Stimulated activated memory B cell treated with anti-CD40 and anti-IgM and Interleukin-4, amounts not matched to agents 10 μg/mL and 1 μg/mL and 100 μg/mL, for 72 hours (primary cell): ENCODE measurements around the gene RASSF8.

Experiments used
- ATAC-seq: fragments of 150-1000 bp; cut with Tn5 transposase; 2 replicates; pipeline ENCODE4 v1.10.0; 2021
- H3K27ac Mint-ChIP-seq: one replicate; pipeline ENCODE4 v1.8.0; 2022; ENCODE audit warnings: mild to moderate bottlenecking, mixed read lengths
- H3K27me3 Mint-ChIP-seq: one replicate; pipeline ENCODE4 v1.8.0; 2022; ENCODE audit warnings: mixed read lengths
- H3K36me3 Mint-ChIP-seq: one replicate; pipeline ENCODE4 v1.8.0; 2022; ENCODE audit warnings: mixed read lengths
- H3K4me1 Mint-ChIP-seq: one replicate; pipeline ENCODE4 v1.8.0; 2022; ENCODE audit warnings: mixed read lengths
- H3K4me3 Mint-ChIP-seq: one replicate; pipeline ENCODE4 v1.8.0; 2022; ENCODE audit warnings: mild to moderate bottlenecking, moderate library complexity, mixed read lengths
- H3K9me3 Mint-ChIP-seq: one replicate; pipeline ENCODE4 v1.8.0; 2022; ENCODE audit warnings: mixed read lengths

Gene RASSF8

DNA sequence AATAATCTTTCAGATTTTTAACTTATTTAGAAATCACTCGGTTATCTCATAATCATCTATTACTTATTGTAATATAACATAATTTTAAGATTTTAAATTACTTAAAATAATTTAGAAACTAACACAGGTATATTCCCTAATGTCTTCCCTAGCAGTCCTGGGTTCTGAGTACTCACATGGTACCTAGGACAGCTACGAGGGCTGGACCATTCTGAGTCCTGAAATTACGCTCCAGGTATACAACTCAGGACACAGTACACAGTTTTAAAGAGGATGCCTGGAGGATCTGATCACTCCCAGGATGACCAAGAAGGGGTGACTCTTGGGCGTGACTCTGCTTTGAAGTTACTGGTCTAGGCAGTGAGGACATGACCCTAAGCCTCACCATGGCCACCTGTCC lies 9.1 kb upstream of the RASSF8 start:
- H3K27ac Mint-ChIP-seq: no peak overlapping the region
- H3K27me3 Mint-ChIP-seq: no peaks in the 10 kb centered on the region
- no peak for ATAC-seq
- no peaks in the 10 kb centered on the region for H3K9me3 Mint-ChIP-seq
- H3K36me3 Mint-ChIP-seq: no peaks in the 10 kb centered on the region
- H3K4me1 Mint-ChIP-seq: no peaks in the 10 kb centered on the region
- H3K4me3 Mint-ChIP-seq: no peak overlapping the region

DNA sequence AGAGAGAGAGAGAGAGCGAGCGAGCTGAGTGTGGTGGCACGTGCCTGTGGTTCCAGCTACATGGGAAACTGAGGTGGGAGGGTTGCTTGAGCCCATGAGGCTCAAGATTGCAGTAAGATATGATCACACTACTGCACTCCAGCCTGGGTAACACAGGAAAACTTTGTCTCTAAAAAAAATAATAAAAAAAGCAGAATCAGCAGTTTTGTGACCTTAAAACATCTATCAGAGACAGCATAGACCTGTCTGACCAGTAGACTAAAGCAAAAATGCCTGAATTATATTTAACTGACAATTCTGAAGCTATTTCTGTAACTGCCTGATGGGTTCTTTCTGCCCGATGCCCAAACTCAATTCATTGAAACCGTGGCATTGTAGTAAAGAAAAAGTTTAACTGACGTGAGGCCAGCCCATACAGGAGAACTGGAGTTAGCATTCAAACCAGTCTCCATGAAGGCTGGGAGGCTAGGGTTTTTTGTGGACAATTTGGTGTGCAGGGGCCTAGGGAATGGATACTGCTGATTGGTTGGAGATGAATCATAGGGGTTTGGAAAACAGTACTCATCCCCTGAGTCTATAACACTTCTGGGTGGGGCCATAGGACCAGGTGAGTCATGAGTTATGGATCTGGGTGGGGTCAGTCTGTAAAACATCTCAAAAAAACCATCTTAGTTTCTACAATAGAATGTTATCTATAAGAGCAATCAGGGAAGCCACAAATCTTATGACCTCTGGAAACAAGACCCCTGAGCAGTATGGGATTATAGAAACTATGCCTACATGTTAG lies 8.0 kb upstream of the RASSF8 start:
- Mint-ChIP-seq H3K36me3 (no peaks in the 10 kb centered on the region), H3K9me3 (no peaks in the 10 kb centered on the region), H3K4me1 (no peaks in the 10 kb centered on the region), H3K27ac (no peak overlapping the region), H3K4me3 (no peak overlapping the region), H3K27me3 (no peaks in the 10 kb centered on the region)
- no peak for ATAC-seq

DNA sequence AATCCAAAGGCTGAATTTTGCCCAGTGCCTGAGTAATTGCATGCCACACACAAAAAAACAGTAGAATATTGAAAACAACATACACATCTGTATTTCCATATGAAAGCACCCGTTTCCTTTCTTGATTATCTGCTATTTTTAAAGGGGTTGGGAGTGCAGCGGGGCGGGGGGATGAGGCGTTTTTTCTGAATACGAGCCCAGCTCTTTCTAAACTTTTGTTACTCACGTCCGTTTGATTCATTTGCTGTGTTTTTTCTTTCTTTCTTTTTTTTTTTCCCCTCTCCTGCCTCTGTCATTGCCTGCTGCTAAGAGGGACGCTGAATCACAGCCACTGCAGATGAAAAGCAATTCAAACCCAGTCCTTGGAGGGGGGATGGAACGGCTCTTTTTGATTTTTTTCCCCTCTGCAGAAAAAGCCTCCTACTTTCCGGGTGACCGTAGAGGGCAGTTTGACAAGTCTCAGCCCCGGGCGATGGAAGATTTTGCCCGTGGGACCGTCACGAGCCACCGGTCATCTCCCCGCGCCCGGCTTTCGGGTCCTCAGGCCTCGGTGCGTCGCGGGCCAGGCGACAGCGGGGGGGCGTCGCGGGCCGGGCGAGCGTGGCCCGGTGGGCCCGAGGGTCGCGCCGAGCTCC lies 572 bp upstream of the RASSF8 start:
- Mint-ChIP-seq H3K36me3 (no peaks in the 10 kb centered on the region), H3K4me3 (peak overlapping the region; percentile 70), H3K9me3 (no peaks in the 10 kb centered on the region), H3K27ac (no peak overlapping the region), H3K27me3 (peaks cover 31% of the 10 kb centered on the region), H3K4me1 (peaks cover 16% of the 10 kb centered on the region)
- ATAC-seq: peak; percentile 6

DNA sequence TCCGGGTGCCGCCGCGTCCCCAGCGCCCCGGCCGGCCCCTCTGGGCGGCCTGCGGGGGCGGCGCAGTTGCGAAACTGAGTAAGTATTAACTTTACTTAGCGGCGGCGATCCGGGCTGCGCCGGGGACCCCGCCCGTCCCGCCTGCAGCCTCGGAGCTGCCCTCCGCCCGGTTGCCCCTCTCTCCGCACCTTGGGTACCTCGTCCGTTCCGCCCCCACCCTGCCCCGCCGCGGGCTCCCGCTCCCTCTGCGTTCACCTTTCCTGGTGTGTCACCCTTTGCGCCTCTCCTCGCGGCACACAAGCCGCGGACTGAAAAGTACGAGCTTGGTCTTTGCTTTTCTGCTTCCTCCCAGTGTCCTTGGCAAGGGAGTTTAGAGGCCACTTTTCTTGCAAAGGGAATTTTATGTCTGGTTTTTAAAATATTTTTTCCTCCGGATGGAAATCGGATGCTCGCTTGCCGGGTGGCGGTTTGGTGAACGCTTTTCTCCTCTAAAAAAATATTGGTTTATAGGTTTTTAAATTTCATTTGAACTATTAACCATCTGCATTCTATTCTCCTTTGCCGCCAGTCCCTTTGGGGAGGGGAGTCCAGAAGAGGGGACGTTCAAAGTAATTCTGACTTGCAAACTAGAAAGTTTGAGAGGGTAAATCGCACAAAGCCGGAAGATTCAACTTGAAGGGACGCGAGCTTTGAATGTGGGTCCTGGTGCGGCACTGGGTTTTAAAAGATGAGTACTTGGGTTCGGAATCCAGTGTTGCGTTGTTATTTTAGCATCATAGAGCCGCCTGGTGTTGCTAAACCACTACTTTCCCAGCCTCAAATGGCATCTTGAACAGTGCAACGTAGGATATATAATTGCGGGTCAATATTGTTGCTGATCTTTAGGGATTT lies 834 bp downstream of the RASSF8 start:
- peak overlapping the region; percentile 57 for H3K27ac Mint-ChIP-seq
- H3K9me3 Mint-ChIP-seq: no peaks in the 10 kb centered on the region
- H3K4me1 Mint-ChIP-seq: peaks cover 16% of the 10 kb centered on the region
- no peaks in the 10 kb centered on the region for H3K36me3 Mint-ChIP-seq
- peaks cover 43% of the 10 kb centered on the region for H3K27me3 Mint-ChIP-seq
- peak overlapping the region; percentile 88 for H3K4me3 Mint-ChIP-seq
- peak; percentile 60 for ATAC-seq

DNA sequence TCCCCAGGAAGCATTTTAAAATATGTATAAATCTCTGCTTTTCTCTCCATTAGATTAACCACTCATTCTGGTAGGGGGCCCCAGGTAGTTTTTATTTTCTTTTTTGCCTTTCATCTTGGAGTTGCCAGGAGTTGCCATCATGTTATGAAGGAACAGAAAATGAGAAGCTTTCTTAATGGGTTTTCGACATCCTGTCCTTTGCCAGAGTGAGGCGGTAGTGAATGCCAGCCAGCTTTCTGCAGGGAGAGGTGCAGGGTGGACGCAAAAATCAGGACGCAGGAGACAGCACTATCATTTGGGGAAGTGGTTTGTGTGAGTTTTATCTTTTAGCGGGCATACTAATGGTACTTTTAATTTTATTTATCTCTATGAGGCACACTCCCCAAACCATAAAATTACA lies 1.7 kb downstream of the RASSF8 start:
- H3K4me3 Mint-ChIP-seq: peak overlapping the region; percentile 88

DNA sequence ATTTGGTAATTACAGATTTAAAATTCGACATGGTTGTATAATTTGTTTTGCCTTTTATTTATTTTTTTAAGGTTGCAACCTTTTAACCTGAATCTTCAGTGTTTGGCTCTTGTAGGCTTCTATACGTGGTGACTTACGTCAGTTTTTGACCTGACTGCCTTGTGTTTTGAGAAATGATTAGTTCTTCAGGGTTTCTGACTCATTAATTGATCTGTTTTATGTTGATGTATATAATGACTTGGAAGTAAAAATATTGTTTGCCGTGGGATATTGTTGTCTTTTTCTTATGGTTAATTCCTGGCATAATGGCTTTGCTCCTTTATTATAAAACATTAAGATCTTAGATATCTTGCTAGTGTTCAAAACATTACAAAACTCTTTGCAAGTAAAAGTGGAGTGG lies 2.5 kb downstream of the RASSF8 start:
- Mint-ChIP-seq H3K27me3 (peaks cover 55% of the 10 kb centered on the region), H3K9me3 (no peaks in the 10 kb centered on the region), H3K4me3 (no peak overlapping the region), H3K27ac (no peak overlapping the region), H3K36me3 (no peaks in the 10 kb centered on the region), H3K4me1 (peaks cover 16% of the 10 kb centered on the region)
- no peak for ATAC-seq

More for the DNA sequence above, 1.7 kb downstream of the RASSF8 start:
- H3K9me3 Mint-ChIP-seq: no peaks in the 10 kb centered on the region
- peaks cover 16% of the 10 kb centered on the region for H3K4me1 Mint-ChIP-seq
- H3K36me3 Mint-ChIP-seq: no peaks in the 10 kb centered on the region
- no peak overlapping the region for H3K27ac Mint-ChIP-seq
- ATAC-seq: no peak
- peaks cover 46% of the 10 kb centered on the region for H3K27me3 Mint-ChIP-seq

DNA sequence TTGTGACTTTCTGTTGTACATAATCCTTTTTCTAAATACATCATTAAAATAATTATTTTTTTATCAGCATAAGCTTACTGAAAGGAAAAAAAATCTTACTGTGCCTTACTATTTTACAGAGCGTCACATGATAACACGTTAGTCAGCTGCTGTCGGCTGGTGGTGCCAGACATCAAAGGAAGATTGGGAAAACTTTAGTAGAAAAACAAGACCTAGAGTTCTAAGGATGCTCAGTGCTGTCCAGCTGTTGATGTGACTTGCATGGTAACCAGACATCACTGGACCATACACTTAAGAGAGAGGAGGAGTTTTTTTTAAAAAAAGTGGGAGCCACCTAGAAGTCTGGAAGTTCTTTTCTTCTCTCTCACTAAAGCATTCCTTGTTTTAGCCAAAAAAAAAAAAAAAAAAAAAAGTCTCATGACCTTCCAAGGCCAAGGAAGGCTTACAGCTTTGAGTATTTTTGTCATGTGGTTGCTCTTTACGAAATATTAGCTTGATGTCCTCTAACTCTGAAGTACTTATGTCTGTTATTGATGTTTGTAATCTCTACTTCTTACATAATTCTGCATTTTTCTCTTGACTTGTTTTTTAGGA lies 4.5 kb downstream of the RASSF8 start:
- Mint-ChIP-seq H3K9me3 (no peaks in the 10 kb centered on the region), H3K27me3 (peaks cover 69% of the 10 kb centered on the region), H3K4me1 (peaks cover 16% of the 10 kb centered on the region), H3K27ac (no peak overlapping the region), H3K4me3 (no peak overlapping the region), H3K36me3 (no peaks in the 10 kb centered on the region)
- no peak for ATAC-seq

DNA sequence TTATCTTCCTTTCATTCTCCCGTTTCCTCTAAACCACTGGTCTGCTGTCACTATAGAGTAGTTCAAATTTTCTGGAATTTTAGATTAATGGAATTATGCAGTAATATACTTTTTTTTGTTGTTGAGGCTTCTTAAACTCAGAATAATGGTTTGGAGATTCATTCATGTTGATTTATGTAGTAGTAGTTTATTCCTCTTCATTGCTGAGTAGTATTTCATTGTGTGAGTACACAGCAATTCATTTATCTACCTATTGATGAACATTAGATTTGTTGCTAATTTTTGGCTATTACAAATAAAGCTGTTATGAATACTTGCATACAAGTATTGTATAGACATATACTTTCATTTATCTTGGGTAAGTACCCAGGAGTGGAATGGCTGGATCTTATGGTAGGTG lies 7.2 kb downstream of the RASSF8 start:
- H3K27me3 Mint-ChIP-seq: peaks cover 86% of the 10 kb centered on the region
- H3K36me3 Mint-ChIP-seq: no peaks in the 10 kb centered on the region
- no peaks in the 10 kb centered on the region for H3K9me3 Mint-ChIP-seq
- H3K4me1 Mint-ChIP-seq: peaks cover under 1% of the 10 kb centered on the region
- no peak for ATAC-seq
- no peak overlapping the region for H3K4me3 Mint-ChIP-seq
- H3K27ac Mint-ChIP-seq: no peak overlapping the region

DNA sequence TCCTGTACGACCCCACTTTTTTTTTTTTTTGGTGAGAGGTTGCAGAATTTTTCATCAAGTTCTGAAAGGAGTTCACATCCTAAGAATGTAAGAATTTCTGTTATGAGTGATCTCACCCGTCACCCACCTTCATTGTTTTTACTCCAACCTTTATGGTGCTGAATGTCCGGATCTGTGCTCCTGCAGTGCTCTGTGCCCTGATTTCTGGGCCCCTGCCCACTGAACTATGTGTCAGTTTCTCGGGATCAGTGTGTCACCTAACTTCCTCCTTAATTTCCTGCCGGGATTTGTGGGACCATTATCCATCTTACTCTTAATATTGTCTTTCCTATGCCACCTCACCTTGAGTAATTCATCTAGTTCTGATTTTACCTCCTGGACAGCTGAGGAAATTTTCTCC lies 11.6 kb downstream of the RASSF8 start:
- no peaks in the 10 kb centered on the region for H3K36me3 Mint-ChIP-seq
- H3K27ac Mint-ChIP-seq: no peak overlapping the region
- H3K4me3 Mint-ChIP-seq: no peak overlapping the region
- no peaks in the 10 kb centered on the region for H3K9me3 Mint-ChIP-seq
- peaks cover 73% of the 10 kb centered on the region for H3K27me3 Mint-ChIP-seq
- H3K4me1 Mint-ChIP-seq: peaks cover 7% of the 10 kb centered on the region
- ATAC-seq: no peak

DNA sequence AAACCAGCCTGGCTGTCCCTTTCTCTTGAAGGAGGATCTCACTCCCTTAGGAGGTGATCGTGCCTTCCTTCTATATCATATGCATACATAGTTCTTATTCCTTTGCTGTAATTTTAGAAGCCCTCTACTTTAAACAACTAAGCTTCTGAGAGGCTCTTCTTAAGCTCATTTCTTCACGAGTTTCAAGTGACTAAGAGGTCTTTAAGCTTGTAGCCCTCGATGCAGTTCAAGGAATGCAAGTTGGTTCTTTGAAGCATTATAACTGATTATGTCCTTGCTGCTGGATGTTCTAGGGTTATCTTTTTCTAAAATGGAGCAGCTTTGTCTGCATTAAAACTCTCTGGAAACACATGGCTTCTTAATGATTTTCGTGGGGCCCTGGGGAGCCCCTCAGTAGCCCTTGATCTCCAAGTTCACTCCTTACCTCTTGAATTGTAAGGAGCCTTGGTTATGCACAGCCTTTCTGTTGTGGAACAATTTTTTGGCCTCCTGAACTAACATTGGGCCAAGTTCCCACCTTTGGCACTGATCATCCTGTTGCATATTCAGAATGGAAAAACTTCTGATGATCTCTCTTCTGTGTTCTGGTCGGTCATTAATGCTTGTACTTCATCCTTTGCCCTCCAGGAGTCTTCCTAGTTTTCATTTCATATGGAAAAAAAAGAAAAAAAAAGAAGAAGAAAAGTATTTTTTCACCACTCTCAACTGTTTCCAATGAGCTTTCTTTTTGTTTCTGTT lies 12.6 kb downstream of the RASSF8 start:
- Mint-ChIP-seq H3K4me1 (peaks cover 7% of the 10 kb centered on the region), H3K27me3 (peaks cover 73% of the 10 kb centered on the region), H3K9me3 (no peaks in the 10 kb centered on the region), H3K27ac (no peak overlapping the region), H3K4me3 (no peak overlapping the region), H3K36me3 (no peaks in the 10 kb centered on the region)
- ATAC-seq: no peak

DNA sequence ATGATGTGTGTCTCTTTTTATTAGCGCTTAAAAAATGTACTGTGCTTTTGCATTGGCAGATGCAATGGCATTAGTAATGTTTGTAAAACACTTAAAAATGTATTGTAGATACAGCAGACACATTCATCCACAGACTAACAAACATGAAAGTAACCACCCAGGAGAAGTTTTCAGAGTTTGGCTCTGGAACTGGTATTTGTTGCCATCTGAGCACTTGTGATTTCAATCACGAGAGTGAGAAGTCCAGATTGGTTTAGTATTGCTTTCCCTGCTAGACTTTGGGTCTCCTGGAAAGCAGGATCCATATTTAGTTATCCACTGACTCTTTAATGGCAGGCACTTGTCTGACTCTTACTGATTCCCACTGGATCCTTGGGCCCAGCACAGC lies 13.2 kb downstream of the RASSF8 start:
- Mint-ChIP-seq H3K4me3 (no peak overlapping the region), H3K36me3 (no peaks in the 10 kb centered on the region), H3K27ac (no peak overlapping the region), H3K27me3 (peaks cover 77% of the 10 kb centered on the region), H3K4me1 (peaks cover 10% of the 10 kb centered on the region), H3K9me3 (no peaks in the 10 kb centered on the region)
- no peak for ATAC-seq

DNA sequence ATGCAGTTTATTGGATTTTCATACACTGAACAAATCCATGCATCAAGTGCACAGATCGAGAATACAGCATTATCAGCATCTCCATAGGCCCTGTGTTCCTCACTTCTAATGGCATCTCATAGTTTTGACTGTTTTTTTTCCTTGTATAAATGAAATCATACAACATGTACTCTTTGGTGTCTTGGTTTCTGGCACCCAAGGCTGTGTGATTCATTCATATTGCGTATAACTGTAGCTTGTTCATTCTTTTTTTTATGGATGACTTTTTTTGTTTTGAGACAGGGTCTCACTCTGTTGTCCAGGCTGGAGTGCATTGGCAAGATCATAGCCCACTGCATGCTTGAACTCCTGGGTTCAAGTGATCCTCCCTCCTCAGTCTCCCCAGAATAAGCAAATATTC lies 14.3 kb downstream of the RASSF8 start:
- Mint-ChIP-seq H3K27ac (no peak overlapping the region), H3K27me3 (peaks cover 73% of the 10 kb centered on the region), H3K9me3 (no peaks in the 10 kb centered on the region), H3K36me3 (no peaks in the 10 kb centered on the region), H3K4me1 (peaks cover 12% of the 10 kb centered on the region), H3K4me3 (no peak overlapping the region)
- ATAC-seq: no peak

DNA sequence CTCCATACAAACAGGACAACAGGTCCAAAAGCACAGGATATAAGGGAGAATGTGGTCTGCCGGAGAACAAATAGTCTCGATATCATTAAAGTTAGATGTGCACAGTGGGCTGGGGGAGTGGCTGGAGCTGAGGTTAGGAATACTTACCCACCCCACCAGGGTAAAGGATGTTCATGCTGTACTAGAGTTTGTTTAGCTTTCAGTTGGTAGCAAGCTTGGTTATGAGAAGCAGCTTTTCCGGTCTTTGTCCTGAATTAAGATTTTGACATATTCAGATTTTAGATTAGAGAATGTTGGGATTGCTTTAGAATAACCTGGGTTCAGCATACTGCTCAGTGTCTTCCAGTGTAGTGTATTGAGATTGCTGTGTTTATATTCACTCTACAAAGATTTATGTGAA lies 16.7 kb downstream of the RASSF8 start:
- no peak for ATAC-seq
- H3K9me3 Mint-ChIP-seq: no peaks in the 10 kb centered on the region
- peaks cover 12% of the 10 kb centered on the region for H3K4me1 Mint-ChIP-seq
- H3K36me3 Mint-ChIP-seq: no peaks in the 10 kb centered on the region
- peaks cover 60% of the 10 kb centered on the region for H3K27me3 Mint-ChIP-seq
- no peak overlapping the region for H3K4me3 Mint-ChIP-seq
- H3K27ac Mint-ChIP-seq: no peak overlapping the region

DNA sequence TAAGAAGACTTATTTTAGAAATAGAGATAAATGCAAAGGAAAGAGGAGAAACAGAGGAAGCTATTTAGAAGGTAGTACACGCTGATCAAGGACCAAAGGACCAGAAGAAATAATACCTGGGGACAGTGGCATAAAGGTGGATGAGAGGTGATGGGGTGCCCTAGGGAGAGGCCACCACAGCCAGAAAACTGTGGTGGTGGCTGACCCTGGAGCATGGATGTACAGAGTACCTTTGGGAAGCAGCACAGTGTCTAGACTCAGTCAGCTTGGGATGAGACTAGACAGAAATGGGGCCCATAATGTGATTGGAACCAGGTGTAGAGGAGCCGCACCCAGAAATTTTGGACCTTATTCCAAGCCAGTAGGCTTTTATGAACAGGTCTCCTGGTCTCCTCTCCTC lies 17.2 kb downstream of the RASSF8 start:
- H3K27me3 Mint-ChIP-seq: peaks cover 59% of the 10 kb centered on the region

DNA sequence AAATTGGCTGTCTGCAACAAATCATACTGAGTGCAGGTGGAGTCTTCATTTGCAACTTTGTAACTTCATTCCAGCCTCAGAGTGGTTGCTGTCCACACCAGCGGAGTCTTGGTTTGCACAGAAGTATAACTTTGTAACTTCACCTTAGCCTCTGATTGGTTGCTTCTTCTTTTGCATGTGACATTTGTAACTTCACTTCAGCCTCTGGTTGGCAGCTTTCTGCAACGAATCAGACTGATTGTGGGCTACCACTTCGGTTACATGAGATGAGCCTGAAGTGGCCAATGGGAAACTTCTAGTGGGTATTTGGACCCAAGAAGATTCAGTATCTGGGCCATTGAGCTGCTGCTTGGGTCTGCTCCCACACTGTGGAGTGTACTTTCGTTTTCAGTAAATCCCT lies 17.8 kb downstream of the RASSF8 start:
- Mint-ChIP-seq H3K4me1 (peaks cover 12% of the 10 kb centered on the region), H3K36me3 (no peaks in the 10 kb centered on the region), H3K27ac (no peak overlapping the region), H3K27me3 (peaks cover 57% of the 10 kb centered on the region), H3K9me3 (no peaks in the 10 kb centered on the region), H3K4me3 (no peak overlapping the region)
- no peak for ATAC-seq

More for the DNA sequence above, 17.2 kb downstream of the RASSF8 start:
- Mint-ChIP-seq H3K9me3 (no peaks in the 10 kb centered on the region), H3K27ac (no peak overlapping the region), H3K36me3 (no peaks in the 10 kb centered on the region), H3K4me1 (peaks cover 12% of the 10 kb centered on the region), H3K4me3 (no peak overlapping the region)
- ATAC-seq: no peak
